GM19025 (cell line): ENCODE results near the gene EIF3K.

Experiments used
- ATAC-seq: cut with Tn5 transposase; IDR thresholded peaks from one replicate; pipeline ENCODE4 v1.9.1; 2021; ENCODE audit warnings: mild to moderate bottlenecking, low read depth, moderate library complexity; ENCODE audit not compliant: unreplicated experiment

Gene EIF3K

DNA sequence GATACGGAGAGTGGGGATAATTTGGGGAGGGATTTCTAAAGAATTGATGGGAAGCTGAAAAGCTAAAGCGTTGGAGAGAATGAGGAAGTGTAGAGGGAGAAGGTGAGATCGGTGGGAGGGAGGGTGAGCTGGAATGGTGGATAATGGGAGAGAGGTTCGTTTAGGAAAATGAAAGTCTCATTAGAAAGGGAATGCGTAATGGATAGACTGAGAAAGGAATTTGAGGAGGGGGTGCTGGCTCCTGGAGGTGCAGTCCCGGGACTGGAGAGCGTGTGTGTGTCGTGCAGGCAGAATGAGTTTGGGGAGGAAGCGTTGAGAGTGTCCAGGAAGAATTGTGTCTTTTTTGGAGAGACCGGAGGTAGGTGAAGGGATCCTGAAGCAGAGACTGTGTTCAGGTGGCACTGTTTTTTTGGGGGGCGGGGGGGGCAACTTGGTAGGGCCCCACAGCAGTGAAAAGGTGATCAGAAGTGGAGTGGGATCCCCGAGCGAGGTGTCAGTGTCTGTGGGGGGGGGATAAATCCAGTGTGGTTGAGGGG, 29.8 kb downstream of the EIF3K start:
- no peak for ATAC-seq

DNA sequence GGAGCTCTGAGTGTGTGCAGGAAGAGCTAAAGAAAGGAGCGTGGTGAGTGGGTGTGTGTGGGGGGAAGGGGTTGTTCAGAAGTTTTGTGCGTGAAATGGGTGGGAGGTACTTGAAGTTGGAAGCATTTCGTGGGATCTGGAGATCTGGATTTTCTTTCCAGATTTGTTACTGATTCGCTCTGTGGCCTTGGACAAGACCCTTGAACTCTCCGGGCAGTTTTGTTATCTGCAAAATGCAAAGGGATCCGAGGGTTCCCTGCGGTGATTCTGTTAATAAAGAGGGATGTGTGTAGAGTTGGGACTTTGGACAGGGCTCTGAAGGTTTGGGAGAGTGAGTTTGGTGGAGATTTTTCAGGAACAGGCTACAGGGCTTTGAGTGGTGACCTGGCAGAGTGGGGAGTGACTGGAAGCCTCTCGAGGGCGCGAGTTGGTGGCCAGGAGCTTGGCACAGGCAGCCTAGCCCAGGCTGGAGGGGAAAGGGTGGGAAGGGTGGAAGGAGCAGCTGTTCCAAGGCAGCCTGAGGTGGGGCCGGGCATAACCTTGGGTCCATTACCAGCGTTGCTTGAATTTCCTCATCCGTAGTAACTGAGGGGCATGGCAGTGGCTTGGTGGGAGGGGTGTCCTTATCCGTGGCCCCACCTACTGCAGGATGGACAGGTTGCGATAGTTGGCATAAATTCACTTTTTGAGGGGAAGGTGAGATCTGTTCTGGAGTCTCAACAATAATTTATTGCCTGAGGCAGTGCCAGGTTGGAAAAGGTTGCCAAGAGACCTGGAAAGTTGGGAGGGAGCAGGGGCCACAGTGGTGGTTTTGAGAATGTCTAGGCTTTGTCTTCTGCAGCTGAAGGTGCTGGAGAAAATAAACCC, 30.6 kb downstream of the EIF3K start:
- no peak for ATAC-seq

DNA sequence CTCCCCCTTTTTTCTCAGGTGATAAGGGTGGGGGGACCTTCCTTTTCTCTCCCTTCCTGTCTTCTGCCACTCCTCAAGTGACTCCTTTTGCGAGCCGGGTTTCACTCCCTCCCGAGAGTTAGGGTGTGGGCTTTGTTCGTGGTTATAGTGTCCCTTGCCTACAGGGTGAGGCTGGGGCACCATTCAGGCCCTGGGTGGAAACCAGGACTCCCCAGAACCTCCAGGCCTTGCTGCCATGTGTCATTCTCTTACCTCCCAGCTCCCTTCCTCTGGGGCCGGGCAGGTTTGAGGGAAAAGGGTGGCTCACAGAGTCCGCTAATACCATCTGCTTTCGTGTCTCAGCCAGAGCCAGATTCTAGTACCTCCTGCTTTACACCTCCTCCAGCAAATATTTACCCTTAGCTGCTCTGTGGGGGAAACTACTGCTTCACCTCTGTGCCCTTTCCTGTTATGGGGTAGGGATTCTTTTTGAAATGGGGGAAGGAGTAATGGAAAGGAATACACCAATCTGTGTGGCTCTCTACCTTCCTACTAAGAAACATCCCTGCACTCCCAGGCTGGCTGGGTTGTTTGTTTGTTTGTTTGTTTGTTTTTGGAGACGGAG, 31.3 kb downstream of the EIF3K start:
- ATAC-seq: no peak

DNA sequence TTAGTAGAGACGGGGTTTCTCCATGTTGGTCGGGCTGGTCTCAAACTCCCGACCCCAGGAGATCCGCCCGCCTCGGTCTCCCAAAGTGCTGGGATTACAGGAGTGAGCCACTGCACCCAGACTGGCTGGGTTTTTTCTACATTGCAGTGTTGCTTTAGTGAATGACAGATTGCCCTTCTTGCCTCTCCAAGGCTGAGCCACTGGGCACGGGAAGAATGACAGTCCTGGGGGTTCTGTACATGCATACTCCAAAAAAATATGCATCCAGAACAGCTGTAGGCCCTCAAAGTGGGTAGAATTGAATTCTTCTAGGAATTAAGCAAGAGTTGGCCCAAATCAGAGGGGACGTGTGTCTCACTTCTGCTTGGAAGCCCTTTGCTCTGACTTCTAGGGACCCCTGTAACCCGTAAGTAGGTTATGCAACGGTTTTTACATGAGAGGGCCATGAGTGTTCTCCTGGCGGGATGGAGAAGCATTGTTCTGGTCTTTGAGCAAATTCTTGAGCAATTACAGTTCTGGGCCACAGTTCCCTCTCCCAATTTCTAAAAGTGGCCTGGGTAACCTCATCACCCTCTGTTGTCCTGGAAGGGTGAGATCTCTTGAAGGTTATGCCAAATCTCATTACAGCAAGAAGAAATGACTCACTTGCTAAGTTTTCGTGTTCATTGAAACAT, 32.1 kb downstream of the EIF3K start:
- no peak for ATAC-seq

DNA sequence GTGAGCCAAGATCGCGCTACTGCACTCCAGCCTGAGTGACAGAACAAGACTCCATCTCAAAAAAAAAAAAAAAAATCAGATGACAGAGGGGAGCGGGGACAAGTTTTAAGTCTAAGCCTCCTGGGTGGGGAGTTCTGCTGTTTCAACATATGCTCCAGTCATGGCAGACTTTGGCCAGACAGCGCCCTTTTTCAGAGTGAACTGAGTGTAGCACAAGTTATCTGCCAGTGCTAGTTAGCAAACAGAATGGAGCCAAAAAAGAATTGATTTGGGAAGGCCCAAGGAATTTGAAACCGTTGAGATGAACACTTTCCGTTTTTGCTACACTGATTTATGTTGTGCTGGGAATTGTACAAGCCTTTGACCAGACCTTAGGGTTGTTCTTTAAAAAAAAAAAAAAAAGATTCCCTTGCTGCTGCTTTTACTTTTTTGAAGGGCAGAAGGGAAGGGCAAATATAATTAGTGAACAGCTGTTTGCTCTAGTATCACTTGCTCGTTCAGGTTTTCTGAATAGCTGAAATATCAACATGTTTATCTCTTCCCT, 34.1 kb downstream of the EIF3K start:
- ATAC-seq: no peak

DNA sequence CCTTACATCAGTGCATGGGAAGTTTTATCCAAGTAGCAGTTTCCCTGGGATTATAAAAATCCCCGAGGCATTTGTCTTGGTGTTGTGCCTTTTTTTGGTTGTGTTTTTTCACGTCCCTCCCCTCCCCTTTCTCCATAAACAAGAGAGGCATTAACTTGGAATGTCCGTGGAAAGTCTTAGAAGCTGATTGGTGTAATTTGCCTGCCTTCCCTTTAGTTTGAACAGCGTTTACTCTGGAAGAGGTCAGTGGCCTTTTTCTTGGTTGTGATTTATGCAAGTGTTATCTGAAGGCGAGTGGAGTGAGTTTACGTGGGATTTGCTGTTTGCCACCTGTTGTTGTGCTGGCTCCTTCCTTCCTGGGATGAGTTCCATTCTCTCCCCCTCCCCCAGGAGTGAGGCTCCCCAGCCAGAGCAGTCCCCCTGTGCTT, 35.7 kb downstream of the EIF3K start:
- ATAC-seq: no peak

DNA sequence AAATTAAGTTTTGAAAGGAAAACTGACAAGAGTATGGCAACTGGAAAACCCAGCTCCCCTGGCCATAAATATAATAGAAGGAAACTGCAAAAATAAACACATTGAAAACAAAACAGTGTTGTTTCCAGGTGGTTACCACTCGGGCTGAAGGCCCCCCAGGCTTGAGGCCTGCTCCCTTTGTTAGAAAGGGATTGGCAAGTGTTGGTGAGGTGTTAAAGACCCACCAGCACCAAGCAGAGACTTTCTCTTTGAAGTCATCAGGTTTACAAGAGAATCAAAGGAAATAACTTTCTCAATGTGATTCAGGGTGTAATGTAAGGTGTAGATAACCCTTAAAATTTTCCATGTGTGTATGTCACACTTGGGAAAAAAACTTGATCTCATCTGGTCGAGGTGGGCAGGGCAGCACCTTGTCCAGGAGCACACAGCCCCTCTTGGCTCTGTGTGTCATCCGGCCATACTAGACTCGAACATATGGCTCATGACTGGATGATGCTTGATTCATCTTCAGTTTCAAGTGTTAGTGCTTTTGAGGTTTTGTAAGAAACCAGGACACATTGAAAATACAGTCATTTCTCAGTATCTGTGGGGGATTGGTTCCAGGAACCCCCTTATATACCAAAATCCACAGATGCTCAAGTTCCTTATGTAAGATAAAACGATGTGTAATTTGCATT, 36.3 kb downstream of the EIF3K start:
- no peak for ATAC-seq

DNA sequence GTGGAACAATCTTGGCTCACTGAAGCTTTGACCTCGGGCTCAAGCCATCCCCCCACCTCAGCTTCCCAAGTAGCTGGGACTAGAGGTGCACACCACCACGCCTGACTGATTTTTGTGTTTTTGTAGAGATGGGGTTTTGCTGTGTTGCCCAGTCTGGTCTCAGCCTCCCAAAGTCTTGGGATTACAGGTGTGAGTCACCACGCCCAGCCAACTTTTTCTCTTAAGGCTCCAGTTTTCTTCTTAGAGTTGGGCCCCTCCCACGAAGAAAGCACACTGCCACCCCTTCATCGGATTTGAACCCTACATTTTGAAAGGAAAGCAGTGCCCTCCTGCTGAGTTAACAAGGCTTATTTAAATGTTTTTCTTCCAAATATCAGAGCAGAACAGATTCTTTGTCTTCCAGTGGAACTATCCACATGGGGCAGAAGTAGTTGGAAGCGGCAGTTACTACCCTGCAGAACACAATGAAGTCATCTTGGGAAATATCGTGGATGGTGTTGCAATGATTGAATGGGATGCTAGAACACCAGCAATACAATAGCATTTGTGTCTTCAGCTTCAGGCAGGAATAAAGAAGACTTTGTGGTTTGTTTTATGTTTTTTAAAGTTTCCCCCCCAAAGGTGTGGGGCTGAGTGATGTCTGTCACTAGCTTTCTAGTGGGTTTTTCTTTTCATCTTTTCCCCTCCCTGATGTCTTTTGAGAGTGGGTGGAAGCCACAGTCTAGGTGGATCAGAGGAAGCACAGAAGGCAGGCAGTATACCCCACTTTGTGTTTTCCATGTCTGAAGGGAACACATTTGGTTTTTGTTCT, 37.4 kb downstream of the EIF3K start:
- no peak for ATAC-seq

DNA sequence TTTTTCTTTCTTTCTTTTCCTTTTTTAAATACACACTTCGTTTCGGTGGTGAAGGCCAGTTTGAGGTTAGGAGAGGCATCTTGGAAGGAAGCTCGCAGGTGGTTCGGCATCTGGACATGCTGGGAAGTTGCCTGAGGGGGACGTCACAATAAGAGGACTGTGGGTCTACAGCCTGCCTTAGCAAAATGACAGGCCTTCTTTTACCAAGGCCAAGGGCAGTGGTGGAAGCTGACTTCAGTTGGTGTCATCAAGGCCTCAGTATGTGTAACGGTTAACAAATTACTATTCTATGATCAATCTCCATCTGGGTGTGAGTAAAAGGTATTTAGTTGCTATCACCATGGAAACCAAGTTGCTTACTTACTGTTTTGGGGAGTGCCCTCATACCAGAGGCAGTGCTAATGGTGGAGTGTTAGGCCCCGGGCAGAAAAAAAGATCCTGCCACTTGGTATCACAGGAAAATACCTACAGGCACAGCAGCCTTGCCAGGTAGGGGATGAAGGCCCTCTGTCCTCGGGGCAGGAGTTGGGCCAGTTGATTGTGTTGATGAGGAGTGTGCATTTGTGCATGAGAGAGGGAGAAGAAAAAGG, 38.7 kb downstream of the EIF3K start:
- ATAC-seq: no peak

DNA sequence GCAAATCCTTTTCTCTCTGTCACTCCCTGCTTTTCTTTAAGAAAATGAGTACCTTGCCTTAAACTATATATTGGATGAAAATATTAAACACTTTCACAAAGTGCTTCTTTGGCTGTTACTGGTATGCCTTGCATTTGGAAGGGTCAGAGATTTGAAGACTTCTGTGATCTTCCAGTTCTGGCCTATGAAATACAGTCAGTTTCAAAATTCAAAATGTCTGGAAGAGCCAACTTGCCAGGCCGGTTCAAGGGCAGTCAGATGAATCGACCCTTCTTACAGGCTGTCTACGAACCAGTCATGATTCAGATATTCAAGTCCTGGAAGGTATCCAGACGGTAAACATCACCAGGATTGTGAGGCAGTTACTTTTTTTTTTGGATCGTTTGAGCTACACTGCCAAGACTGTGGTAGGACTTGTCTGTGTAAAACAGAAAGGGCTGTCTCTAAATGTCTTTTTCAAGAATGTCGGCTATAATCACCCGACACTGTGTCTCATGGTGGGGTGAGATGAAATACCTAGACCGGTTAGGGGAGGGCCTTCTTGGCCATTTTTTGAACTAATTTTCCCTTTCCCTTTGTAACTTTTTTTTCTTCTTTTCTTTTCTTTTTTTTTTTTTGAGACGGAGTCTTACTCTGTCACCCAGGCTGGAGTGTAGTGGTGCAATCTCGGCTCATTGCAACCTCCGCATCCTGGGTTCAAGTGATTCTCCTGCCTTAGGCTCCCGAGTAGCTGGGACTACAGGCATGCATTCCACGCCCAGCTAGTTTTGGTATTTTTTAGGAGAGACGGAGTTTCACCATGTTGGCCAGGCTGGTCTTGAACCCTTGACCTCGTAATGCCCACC, 39.7 kb downstream of the EIF3K start:
- no peak for ATAC-seq

DNA sequence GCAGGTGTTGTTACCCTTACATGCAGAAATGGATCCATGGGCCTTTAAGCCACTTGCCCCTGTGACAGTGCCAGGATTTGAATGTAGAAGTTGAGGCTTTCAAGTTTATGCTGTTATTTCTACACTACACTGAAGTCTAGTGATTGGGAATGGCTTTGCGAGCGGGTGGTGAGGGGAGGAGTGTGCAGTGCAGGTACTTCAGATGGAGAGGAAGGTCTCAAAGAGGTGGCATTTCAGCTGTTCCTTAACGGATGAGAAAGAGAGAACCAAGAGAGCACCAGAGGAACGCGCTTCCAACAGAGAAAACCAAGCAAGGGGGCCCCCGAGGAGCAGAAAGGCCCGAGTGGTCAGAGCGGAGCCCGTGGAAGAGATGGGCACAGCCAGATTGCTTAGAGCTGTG, 41.7 kb downstream of the EIF3K start:
- ATAC-seq: no peak

DNA sequence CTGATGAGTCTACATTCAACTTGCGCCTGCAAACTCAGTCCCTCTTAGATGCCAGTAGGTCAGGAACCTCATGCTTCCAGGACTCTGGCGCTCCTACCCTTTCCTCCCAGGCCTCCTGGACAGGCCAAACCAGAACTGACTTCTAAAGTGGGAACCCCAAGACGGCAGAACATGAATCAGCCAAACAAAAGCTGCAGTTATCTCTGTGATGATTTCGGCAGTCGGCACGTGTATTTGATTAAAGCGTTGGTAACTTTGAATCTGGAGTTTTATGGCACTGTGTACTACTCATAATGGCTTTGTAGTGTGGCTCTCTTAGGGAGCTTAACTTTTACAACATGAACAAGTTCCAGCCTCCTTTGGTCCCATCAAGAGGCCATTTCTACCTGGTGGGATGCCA, 42.1 kb downstream of the EIF3K start:
- ATAC-seq: no peak

DNA sequence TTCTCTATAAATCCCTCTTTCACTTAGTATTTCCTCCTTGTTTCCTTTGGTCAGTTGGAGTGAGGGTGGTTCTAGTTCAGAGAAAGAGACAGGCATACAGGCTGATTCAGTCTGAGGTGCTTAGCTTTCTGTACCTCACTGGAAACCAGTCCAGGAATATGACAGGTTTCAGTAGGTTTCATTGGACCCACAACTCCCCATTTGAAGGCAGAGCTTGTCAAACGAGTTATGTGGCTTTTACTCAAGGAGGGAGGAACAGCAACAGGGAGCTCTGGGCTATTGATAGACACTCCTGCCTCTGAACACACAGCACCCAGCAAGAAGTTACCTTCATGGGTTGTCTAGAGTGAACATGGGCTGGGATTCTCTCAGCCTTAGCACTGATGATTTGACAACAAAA, 43.0 kb downstream of the EIF3K start:
- ATAC-seq: no peak

DNA sequence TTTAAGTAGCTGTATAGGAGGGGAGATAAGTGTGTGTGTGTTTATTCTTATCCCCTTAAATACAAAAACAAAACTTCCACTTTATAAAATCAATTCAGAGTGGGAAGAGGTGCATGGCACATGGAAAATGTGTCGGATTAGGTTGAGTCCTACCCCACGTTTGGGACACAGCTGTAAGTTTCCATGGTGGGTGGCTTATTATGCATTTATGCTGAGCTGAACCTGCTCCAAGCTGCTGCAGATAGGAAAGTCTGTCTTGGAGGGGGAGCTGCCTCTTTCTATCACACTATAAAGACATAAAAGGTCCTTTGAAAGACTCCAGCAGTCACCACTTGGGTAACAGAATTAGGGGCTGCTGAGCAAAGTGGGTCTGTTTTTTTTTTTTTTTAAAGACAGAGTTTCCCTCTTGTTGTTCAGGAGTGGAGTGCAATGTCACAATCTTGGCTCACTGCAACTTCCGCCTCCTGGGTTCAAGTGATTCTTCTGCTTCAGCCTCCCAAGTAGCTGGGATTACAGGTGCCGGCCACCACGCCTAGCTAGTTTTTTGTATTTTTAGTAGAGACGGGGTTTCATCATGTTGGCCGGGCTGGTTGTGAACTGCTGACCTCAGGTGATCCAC, 43.7 kb downstream of the EIF3K start:
- ATAC-seq: no peak

DNA sequence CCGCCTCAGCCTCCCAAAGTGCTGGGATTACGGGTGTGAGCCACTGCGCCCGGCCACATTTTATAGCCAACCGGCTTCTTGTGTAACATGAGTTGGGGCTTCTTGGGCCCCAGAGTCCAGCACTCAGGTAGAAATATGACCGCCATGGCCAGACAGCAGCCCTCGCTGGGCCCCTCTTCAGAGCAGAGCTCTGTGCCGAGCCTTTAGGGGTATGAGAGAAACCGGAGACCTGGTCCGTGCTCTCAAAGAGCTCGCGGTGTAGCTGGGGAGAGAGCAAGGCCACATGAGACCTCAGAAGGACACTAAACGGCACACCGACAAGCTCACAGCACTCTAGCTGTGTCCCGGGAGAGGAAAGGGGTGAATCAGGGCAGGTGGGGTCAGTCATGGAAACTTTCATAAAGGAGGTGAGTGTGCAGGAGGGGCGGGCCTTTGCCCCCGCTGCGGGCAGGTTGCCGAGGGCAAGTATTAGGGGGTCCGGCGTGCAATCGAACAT, 44.2 kb downstream of the EIF3K start:
- ATAC-seq: no peak

DNA sequence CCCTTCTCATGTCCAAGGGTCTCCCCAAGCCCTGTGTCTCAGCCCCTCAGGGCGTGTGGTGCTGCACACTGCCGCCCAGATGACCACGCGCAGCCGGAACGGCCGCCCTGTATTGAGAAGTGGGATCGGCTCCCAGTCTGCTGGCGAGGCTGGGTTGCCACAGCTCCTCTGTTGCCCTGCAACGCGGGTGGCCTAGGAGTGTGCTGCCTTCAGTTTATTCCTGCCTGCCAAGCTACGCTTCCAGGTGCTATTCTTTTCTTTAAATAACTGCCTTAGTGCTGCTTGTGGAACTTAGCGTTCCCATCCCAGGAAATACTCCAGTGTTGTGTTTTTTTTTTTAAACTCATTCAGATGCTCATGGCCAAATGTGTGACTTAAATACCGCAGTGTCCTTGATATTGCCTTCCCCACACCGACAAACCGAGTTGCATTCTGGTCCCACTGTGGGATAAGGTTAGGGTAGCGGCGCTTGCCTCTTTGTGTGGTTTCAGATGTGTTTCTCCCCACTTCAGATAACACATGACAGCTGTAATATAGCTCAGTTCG, 45.0 kb downstream of the EIF3K start:
- ATAC-seq: no peak

DNA sequence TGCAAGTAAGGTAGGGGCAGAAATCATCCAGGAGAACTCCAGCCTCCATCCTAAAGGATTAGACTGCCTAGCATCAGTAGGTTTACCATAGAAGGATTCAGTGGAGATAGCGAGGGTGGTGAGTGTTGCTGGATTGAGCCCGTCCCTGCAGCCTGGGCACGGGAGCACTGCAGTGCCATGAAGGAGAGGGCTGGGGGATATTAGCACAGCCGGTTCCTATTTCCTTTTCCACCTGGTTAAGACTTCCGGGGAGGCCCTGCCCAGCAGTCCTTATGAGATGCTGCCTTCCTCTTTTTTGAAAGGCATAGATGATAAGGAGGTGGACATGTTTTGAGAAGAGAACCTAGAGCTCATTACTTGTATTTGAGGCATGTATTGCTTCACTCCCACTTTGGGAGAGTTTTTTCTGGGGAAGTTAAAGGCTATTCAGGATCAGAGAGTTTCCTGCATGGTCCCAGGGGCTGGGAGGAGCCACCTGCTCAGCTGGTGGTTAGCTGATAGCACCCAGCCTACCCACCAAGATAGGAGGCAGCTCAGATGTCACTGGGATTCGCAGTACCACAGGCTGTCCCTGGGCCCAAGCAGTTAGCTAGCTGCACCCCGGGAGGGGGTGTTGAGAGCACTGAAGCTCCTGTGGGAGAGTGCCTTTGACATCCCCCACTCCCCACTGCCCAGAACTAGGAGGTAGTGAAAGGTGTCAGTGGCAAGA, 45.7 kb downstream of the EIF3K start:
- no peak for ATAC-seq
